ENCODE measurements around the gene SULT2B1. TPM values are rescaled to one million over a fixed set of nuclear protein-coding genes. Genes with fewer than 3 reads are reported as not detected.
"Not testable (repeated sequence)": the region's sequence is repeated elsewhere in the genome, so short reads cannot be mapped to it uniquely, and the experiment has no call there.

Gene SULT2B1
- total RNA-seq, 1 donor from 2014 or later, result not detected

DNA sequence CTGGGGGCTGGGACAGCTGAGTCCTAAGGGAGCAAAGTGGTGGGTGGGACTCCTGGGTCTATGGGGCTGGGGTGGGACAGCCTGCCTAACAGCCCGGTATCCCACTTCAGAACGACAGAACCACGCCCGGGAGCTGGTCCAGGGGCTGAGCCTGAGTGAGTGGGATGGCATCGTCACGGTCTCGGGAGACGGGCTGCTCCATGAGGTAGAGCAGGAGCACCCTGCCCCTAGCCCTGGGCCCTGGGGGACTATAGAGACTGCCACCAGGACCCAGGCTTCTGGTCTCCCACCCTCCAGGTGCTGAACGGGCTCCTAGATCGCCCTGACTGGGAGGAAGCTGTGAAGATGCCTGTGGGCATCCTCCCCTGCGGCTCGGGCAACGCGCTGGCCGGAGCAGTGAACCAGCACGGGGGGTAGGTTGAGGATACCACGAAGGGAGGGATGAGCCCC lies 75.9 kb downstream of the SULT2B1 start:
- no peak overlapping the region for H3K4me3 ChIP-seq (ENCODE audit: low read depth, low read length)
- TF ChIP-seq CTCF (conservative IDR thresholded peaks at IDR 0.05; ENCODE audit: low read depth, low read length), result no peak
- no peak for DNase-seq (ENCODE audit: low read depth)

DNA sequence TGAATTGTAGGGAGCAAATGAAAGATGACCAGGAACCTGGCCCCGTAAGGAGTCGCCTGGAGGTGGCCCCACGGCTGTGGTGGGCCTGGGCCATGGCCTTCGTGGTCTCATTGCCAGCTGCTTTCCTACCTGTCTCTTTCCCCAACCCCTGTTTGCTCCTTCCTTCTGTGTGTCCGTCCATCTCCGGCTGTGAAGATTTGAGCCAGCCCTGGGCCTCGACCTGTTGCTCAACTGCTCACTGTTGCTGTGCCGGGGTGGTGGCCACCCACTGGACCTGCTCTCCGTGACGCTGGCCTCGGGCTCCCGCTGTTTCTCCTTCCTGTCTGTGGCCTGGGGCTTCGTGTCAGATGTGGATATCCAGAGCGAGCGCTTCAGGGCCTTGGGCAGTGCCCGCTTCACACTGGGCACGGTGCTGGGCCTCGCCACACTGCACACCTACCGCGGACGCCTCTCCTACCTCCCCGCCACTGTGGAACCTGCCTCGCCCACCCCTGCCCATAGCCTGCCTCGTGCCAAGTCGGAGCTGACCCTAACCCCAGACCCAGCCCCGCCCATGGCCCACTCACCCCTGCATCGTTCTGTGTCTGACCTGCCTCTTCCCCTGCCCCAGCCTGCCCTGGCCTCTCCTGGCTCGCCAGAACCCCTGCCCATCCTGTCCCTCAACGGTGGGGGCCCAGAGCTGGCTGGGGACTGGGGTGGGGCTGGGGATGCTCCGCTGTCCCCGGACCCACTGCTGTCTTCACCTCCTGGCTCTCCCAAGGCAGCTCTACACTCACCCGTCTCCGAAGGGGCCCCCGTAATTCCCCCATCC lies 76.7 kb downstream of the SULT2B1 start:
- no peak for DNase-seq (ENCODE audit: low read depth)
- TF ChIP-seq CTCF (conservative IDR thresholded peaks at IDR 0.05; ENCODE audit: low read depth, low read length), result no peak

GRCh38 chr19:48629297-48629598 lies 77.3 kb downstream of the SULT2B1 start:
- DNase-seq (ENCODE audit: low read depth), result no peak
- TF ChIP-seq CTCF (conservative IDR thresholded peaks at IDR 0.05; ENCODE audit: low read depth, low read length), result no peak
- H3K4me3 ChIP-seq (ENCODE audit: low read depth, low read length), result no peak overlapping the region

More for the DNA sequence above, 76.7 kb downstream of the SULT2B1 start:
- H3K4me3 ChIP-seq (ENCODE audit: low read depth, low read length), result no peak overlapping the region

DNA sequence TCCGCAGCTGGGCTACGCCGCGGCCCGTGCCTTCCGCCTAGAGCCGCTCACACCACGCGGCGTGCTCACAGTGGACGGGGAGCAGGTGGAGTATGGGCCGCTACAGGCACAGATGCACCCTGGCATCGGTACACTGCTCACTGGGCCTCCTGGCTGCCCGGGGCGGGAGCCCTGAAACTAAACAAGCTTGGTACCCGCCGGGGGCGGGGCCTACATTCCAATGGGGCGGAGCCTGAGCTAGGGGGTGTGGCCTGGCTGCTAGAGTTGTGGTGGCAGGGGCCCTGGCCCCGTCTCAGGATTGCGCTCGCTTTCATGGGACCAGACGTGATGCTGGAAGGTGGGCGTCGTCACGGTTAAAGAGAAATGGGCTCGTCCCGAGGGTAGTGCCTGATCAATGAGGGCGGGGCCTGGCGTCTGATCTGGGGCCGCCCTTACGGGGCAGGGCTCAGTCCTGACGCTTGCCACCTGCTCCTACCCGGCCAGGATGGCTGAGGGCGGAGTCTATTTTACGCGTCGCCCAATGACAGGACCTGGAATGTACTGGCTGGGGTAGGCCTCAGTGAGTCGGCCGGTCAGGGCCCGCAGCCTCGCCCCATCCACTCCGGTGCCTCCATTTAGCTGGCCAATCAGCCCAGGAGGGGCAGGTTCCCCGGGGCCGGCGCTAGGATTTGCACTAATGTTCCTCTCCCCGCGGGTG lies 77.8 kb downstream of the SULT2B1 start:
- no peak for DNase-seq (ENCODE audit: low read depth)
- no peak for TF ChIP-seq CTCF (conservative IDR thresholded peaks at IDR 0.05; ENCODE audit: low read depth, low read length)
- no peak overlapping the region for H3K4me3 ChIP-seq (ENCODE audit: low read depth, low read length)

DNA sequence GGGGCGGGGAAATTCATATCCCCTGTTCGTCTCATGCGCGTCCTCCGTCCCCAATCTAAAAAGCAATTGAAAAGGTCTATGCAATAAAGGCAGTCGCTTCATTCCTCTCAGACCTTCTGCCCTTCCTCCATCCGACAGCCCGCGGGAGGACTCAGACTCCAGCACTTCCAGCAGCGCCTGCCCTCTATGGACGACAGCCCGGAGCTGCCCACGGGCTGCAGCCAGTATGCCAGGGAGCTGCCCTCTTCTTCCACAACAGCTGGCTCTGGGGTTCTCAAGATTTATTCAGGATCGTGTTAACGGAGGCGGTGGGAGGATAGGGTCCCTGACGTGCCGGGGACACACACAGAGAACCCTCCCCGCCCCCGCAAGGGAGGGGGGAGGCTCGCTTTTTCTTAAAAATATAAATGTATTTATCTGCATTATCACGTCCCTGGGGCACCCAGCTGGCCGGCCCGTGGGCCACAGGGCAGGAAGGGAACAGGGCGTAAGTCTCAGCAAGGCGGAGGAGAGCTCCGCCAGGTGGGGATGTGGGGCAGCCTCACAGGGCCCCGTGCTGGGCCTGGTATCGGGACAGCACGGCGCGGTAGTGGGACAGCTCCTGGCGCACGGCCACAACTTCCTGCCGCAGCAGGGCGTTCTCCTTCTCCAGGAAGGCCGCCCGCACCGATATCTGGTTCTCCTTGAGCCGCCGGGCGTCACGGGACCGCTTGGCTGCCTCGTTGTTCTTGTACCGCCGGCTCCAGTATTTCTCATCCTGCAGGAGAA lies 78.5 kb downstream of the SULT2B1 start:
- DNase-seq (ENCODE audit: low read depth), result no peak
- no peak for TF ChIP-seq CTCF (conservative IDR thresholded peaks at IDR 0.05; ENCODE audit: low read depth, low read length)
- no peak overlapping the region for H3K4me3 ChIP-seq (ENCODE audit: low read depth, low read length)

DNA sequence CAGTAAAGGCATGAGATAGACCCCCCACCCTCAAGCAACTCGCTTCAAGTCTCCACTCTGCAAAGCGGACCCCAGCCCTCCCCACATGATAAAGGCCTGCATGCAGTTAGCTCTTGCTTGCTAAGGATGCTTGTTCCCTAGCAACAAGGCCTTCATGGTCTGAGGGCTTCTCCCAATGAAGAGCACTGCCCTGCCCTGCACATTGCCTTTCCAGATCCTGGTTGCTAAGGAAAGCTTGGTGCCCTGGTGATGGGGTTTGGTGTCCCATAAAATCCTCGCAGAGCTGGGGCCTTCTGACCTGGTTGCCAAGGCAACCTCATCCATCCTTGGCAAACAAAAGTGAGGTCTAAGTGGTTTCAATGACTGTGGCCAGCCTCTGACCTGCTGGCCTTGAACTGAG lies 79.3 kb downstream of the SULT2B1 start:
- H3K4me3 ChIP-seq (ENCODE audit: low read depth, low read length), result no peak overlapping the region
- no peak for TF ChIP-seq CTCF (conservative IDR thresholded peaks at IDR 0.05; ENCODE audit: low read depth, low read length)
- no peak for DNase-seq (ENCODE audit: low read depth)

DNA sequence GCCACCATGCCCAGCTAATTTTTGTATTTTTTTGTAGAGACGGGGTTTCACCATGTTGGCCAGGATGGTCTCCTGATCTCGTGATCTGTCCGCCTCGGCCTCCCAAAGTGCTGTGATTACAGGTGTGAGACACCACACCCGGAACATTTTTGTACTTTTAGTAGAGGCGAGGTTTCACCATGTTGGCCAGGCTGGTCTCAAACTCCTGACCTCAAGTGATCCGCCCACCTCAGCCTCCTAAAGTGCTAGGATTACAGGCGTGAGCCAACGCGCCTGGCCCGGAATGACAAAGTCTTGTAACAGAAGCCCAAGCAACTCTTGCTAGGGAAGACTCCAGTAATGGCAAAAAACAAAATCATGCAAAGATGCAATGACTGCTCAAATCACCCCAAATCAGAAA lies 80.3 kb downstream of the SULT2B1 start:
- not testable (repeated sequence) for H3K4me3 ChIP-seq (ENCODE audit: low read depth, low read length); DNase-seq (ENCODE audit: low read depth)
